ENCODE measurements around the gene DGKG.

DGKG gene

GRCh38 chr3:186268616-186269448, 93.2 kb downstream of the DGKG start:
- no peak for DNase-seq

- DNase-seq: no peak
Measured at GRCh38 chr3:186267758-186268157, 94.3 kb downstream of the DGKG start.

GRCh38 chr3:186264608-186265400, 97.2 kb downstream of the DGKG start:
- DNase-seq: no peak

GRCh38 chr3:186261638-186262037, 100.4 kb downstream of the DGKG start:
- no peak for DNase-seq

GRCh38 chr3:186260726-186261125, 101.3 kb downstream of the DGKG start:
- no peak for DNase-seq

GRCh38 chr3:186259612-186260383, 102.2 kb downstream of the DGKG start:
- DNase-seq: peak; percentile 70

GRCh38 chr3:186258968-186259367, 103.1 kb downstream of the DGKG start:
- no peak for DNase-seq

- DNase-seq: no peak
Measured at GRCh38 chr3:186257866-186258265, 104.2 kb downstream of the DGKG start.

GRCh38 chr3:186255703-186256331, 106.2 kb downstream of the DGKG start:
- DNase-seq: no peak

GRCh38 chr3:186254676-186255650, 107.1 kb downstream of the DGKG start:
- peak; percentile 7 for DNase-seq

- no peak for DNase-seq
Measured at GRCh38 chr3:186251948-186252619, 110.0 kb downstream of the DGKG start.

- DNase-seq: no peak
Measured at GRCh38 chr3:186248850-186249249, 113.2 kb downstream of the DGKG start.

GRCh38 chr3:186247821-186248814, 113.9 kb downstream of the DGKG start:
- no peak for DNase-seq

- no peak for DNase-seq
Measured at GRCh38 chr3:186246941-186247340, 115.1 kb downstream of the DGKG start.

GRCh38 chr3:186244016-186244415, 118.0 kb downstream of the DGKG start:
- DNase-seq: no peak

- DNase-seq: peak; percentile 30
Measured at GRCh38 chr3:186241910-186242821, 119.9 kb downstream of the DGKG start.

GRCh38 chr3:186239321-186239720, 122.7 kb downstream of the DGKG start:
- no peak for DNase-seq

- DNase-seq: no peak
Measured at GRCh38 chr3:186237915-186238314, 124.1 kb downstream of the DGKG start.

Measured in CD4-positive, alpha-beta T cell treated with Interleukin-12 subunit alpha and Interleukin-12 subunit beta, for 1 hour (primary cell).